GM19238 (cell line): Measurements from ENCODE around the gene SWAP70.
"Not testable (repeated sequence)": the region's sequence is repeated elsewhere in the genome, so short reads cannot be mapped to it uniquely, and the experiment has no call there.

ENCODE experiments used
- DNase-seq: peaks from one replicate; pipeline ENCODE4 v3.0.0; 2011; ENCODE audit warnings: low spot score; ENCODE audit not compliant: insufficient read length

The SWAP70 gene

GRCh38 chr11:9691865-9692264 lies 28.0 kb downstream of the SWAP70 start:
- DNase-seq, result no peak

GRCh38 chr11:9692691-9693090 lies 28.8 kb downstream of the SWAP70 start:
- no peak for DNase-seq

- no peak for DNase-seq
Measured at GRCh38 chr11:9693801-9694553, 30.1 kb downstream of the SWAP70 start.

- not testable (repeated sequence) for DNase-seq
Measured at GRCh38 chr11:9695228-9695627, 31.4 kb downstream of the SWAP70 start.

GRCh38 chr11:9697766-9698165 lies 33.9 kb downstream of the SWAP70 start:
- DNase-seq, result no peak

GRCh38 chr11:9700105-9700801 lies 36.4 kb downstream of the SWAP70 start:
- no peak for DNase-seq

- no peak for DNase-seq
Measured at GRCh38 chr11:9701799-9702198, 37.9 kb downstream of the SWAP70 start.

GRCh38 chr11:9703280-9703679 lies 39.4 kb downstream of the SWAP70 start:
- DNase-seq, result no peak

- DNase-seq, result no peak
Measured at GRCh38 chr11:9704037-9704436, 40.2 kb downstream of the SWAP70 start.

- no peak for DNase-seq
Measured at GRCh38 chr11:9704620-9705019, 40.7 kb downstream of the SWAP70 start.

GRCh38 chr11:9705361-9705760 lies 41.5 kb downstream of the SWAP70 start:
- DNase-seq, result not testable (repeated sequence)

- DNase-seq, result no peak
Measured at GRCh38 chr11:9708544-9708943, 44.7 kb downstream of the SWAP70 start.

GRCh38 chr11:9710223-9710622 lies 46.3 kb downstream of the SWAP70 start:
- DNase-seq, result no peak

GRCh38 chr11:9710852-9711251 lies 47.0 kb downstream of the SWAP70 start:
- no peak for DNase-seq

- no peak for DNase-seq
Measured at GRCh38 chr11:9711454-9712307, 47.8 kb downstream of the SWAP70 start.

GRCh38 chr11:9714272-9714940 lies 50.5 kb downstream of the SWAP70 start:
- no peak for DNase-seq

- DNase-seq, result no peak
Measured at GRCh38 chr11:9716275-9717039, 52.6 kb downstream of the SWAP70 start.

- DNase-seq, result no peak
Measured at GRCh38 chr11:9717040-9717357, 53.1 kb downstream of the SWAP70 start.

GRCh38 chr11:9717719-9718118 lies 53.8 kb downstream of the SWAP70 start:
- no peak for DNase-seq

GRCh38 chr11:9718147-9718546 lies 54.3 kb downstream of the SWAP70 start:
- no peak for DNase-seq
